ENCODE results near the gene EPB41L2. TPM values are rescaled to one million over a fixed set of nuclear protein-coding genes. Genes with fewer than 3 reads are reported as not detected.

EPB41L2 gene
- total RNA-seq, 3 donors from 2014 or later (not counting 1 experiment from before 2014, with no cell fraction given), result 6.8 to 11.4 (median 11.0) TPM

GRCh38 chr6:130848945-130849344 lies 214.1 kb downstream of the EPB41L2 start:
- TF ChIP-seq CTCF (IDR thresholded peaks at IDR 0.05), result no peak
- Histone ChIP-seq H3K4me1 (ENCODE audit: control insufficient read depth, insufficient read depth, low read length) (peaks cover 3% of the 10 kb centered on the region), H3K9me3 (ENCODE audit: control insufficient read depth, insufficient read depth, low read length) (no peaks in the 10 kb centered on the region), H3K27me3 (ENCODE audit: control insufficient read depth, insufficient read depth, low read length) (no peaks in the 10 kb centered on the region), H3K36me3 (ENCODE audit: control insufficient read depth, insufficient read depth, low read length) (no peaks in the 10 kb centered on the region), H3K4me3 (ENCODE audit: low read length) (no peak overlapping the region), H3K27ac (ENCODE audit: low read length) (no peak overlapping the region)
- H3K36me3 Mint-ChIP-seq, result no peaks in the 10 kb centered on the region
- no peak overlapping the region for H3K27ac Mint-ChIP-seq
- H3K27me3 Mint-ChIP-seq (ENCODE audit: low read depth in 2 of 2), result no peaks in the 10 kb centered on the region
- intact Hi-C loops (cut with micrococcal nuclease), result loop anchor here (10.0 kb wide), 1 partner anchor 814 kb away; no protein-coding TSS in a partner anchor
- DNase-seq, result peak in 1 of 2 donors; percentile 33
- peaks cover 5 to 7% of the 10 kb centered on the region in 2 donors for H3K4me1 Mint-ChIP-seq
- peak; percentile 77 to 97 (median 94) for ATAC-seq
- WGBS (ENCODE audit: insufficient coverage), result 50% methylated on average over 1 of the region's 2 CpGs
- H3K4me3 Mint-ChIP-seq, result no peak overlapping the region
- no peaks in the 10 kb centered on the region for H3K9me3 Mint-ChIP-seq

GRCh38 chr6:130847001-130847910 lies 215.8 kb downstream of the EPB41L2 start:
- H3K36me3 Mint-ChIP-seq, result no peaks in the 10 kb centered on the region
- Histone ChIP-seq H3K36me3 (ENCODE audit: control insufficient read depth, insufficient read depth, low read length) (no peaks in the 10 kb centered on the region), H3K9me3 (ENCODE audit: control insufficient read depth, insufficient read depth, low read length) (no peaks in the 10 kb centered on the region), H3K27ac (ENCODE audit: low read length) (no peak overlapping the region), H3K27me3 (ENCODE audit: control insufficient read depth, insufficient read depth, low read length) (no peaks in the 10 kb centered on the region), H3K4me1 (ENCODE audit: control insufficient read depth, insufficient read depth, low read length) (peaks cover 3% of the 10 kb centered on the region), H3K4me3 (ENCODE audit: low read length) (no peak overlapping the region)
- no peaks in the 10 kb centered on the region for H3K27me3 Mint-ChIP-seq (ENCODE audit: low read depth in 2 of 2)
- no peak for TF ChIP-seq CTCF (IDR thresholded peaks at IDR 0.05)
- H3K4me3 Mint-ChIP-seq, result no peak overlapping the region
- H3K27ac Mint-ChIP-seq, result no peak overlapping the region
- H3K9me3 Mint-ChIP-seq, result no peaks in the 10 kb centered on the region
- DNase-seq, result no peak
- intact Hi-C loops (cut with micrococcal nuclease), result loop anchor here (10.0 kb wide), 1 partner anchor 812 kb away; no protein-coding TSS in a partner anchor
- 72% methylated on average over 7 of the region's 7 CpGs for WGBS (ENCODE audit: insufficient coverage)
- peaks cover 5 to 7% of the 10 kb centered on the region in 2 donors for H3K4me1 Mint-ChIP-seq
- no peak for ATAC-seq

GRCh38 chr6:130846501-130846900 lies 216.5 kb downstream of the EPB41L2 start:
- Histone ChIP-seq H3K4me3 (ENCODE audit: low read length) (no peak overlapping the region), H3K36me3 (ENCODE audit: control insufficient read depth, insufficient read depth, low read length) (no peaks in the 10 kb centered on the region), H3K9me3 (ENCODE audit: control insufficient read depth, insufficient read depth, low read length) (no peaks in the 10 kb centered on the region), H3K4me1 (ENCODE audit: control insufficient read depth, insufficient read depth, low read length) (peaks cover 3% of the 10 kb centered on the region), H3K27me3 (ENCODE audit: control insufficient read depth, insufficient read depth, low read length) (no peaks in the 10 kb centered on the region), H3K27ac (ENCODE audit: low read length) (no peak overlapping the region)
- ATAC-seq (no peak), DNase-seq (no peak)
- WGBS (ENCODE audit: insufficient coverage), result 86% methylated on average over 1 of the region's 1 CpG
- Mint-ChIP-seq H3K27ac (no peak overlapping the region), H3K4me3 (no peak overlapping the region), H3K36me3 (no peaks in the 10 kb centered on the region), H3K9me3 (no peaks in the 10 kb centered on the region), H3K27me3 (ENCODE audit: low read depth in 2 of 2) (no peaks in the 10 kb centered on the region), H3K4me1 (peaks cover 5 to 7% of the 10 kb centered on the region in 2 donors)
- no peak for TF ChIP-seq CTCF (IDR thresholded peaks at IDR 0.05)
- intact Hi-C loops (cut with micrococcal nuclease), result loop anchor here (10.0 kb wide), 1 partner anchor 812 kb away; no protein-coding TSS in a partner anchor

Measured in natural killer cell (primary cell).